A549 treated with AZD9567 at 1 μM for 4 hours (cell line): ENCODE measurements around the gene FAM13B. TPM values are rescaled to one million over a fixed set of nuclear protein-coding genes. Genes with fewer than 3 reads are reported as not detected.

Experiments
- total RNA-seq: library from RNA; stranded (reverse); fragments of 200-300 nt; extraction: Qiagen RNA extraction; gene quantifications from 5 replicates; pipeline ENCODE4 v1.2.3, GENCODE V29; 2022; ENCODE audit not compliant: insufficient read depth

Gene FAM13B
- total RNA-seq, result 12.6 to 16.8 TPM (median 12.9 TPM) in 5 replicates

DNA sequence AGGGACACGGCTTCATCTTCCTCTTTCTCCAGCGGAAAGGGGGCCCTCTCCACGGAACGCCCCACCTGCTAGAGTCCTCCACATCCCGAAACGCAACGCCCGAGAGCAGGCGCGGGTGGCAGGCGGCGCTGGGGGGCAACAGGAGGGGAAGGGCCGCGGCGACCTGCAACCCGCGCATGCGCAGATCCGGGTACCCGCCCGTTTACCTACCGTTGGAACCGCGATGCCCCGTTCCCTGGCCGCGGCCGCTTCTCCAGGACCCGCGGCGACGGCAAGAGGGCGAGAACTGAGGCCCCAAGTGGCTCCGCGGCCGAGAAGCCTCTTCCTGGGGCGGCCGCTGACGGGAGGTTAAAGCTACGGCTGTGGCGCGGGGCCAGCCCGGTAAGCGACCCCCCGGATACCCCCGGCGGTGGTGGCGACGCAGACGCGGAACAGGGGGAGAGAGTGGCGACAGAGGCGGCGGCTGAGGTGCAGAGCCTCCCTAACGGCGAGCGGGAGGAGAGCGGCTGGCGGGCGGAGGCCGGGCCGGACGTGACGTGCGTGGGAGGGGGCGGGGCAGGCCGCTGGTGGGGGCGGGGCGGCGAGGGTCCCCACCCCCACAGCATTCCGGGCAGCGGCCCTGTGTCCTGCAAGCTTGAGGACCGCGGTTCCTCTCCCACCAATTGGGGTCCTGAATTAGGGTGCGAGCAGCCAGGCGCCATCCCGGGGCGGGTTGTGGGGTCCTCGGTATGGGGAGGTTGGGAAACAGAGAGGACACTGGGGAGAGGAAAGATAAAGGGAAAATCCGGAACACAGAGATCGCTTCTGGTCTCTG, at the start of gene FAM13B:
Gene FAM13B, minus strand, starts transcription at position 508 of the 814 bp plus-strand sequence. CDS start 13,968 bp downstream, outside the sequence.

GRCh38 chr5:137888863-137889759, 143.8 kb downstream of the FAM13B start, which contains the start of gene PKD2L2:
Gene PKD2L2, plus strand, starts transcription at chr5:137889457. Its CDS starts 35 bp downstream, at chr5:137889492.

Other genes with a start within 250 kb of the FAM13B start
- not detected in 5 replicates for gene MYOT, start 165.2 kb downstream of the FAM13B start, total RNA-seq
- not detected in 5 replicates for gene PKD2L2, start 143.6 kb downstream of the FAM13B start, total RNA-seq
- not detected in 5 replicates for gene WNT8A, start 51.0 kb upstream of the FAM13B start, total RNA-seq
- gene NME5, start 106.3 kb upstream of the FAM13B start, total RNA-seq, result not detected in 5 replicates
- gene BRD8, start 145.6 kb upstream of the FAM13B start, total RNA-seq, result 43.5 to 57.0 TPM (median 49.7 TPM) in 5 replicates
- gene KIF20A, start 146.0 kb upstream of the FAM13B start, total RNA-seq, result 40.2 to 46.1 TPM (median 42.6 TPM) in 5 replicates
- 20.6 to 29.9 TPM (median 28.8 TPM) in 5 replicates for gene CDC23, start 180.2 kb upstream of the FAM13B start, total RNA-seq
- 0.08 to 0.12 TPM (median 0.10 TPM) in 4 of 5 replicates, not detected in the other for gene GFRA3, start 241.5 kb upstream of the FAM13B start, total RNA-seq